HS-5 (cell line): ENCODE data around the gene USP2.

Source experiments
- DNase-seq: peaks from one replicate; pipeline ENCODE4 v3.0.0-alpha.2; 2012; ENCODE audit warnings: low read depth

USP2 gene

DNA sequence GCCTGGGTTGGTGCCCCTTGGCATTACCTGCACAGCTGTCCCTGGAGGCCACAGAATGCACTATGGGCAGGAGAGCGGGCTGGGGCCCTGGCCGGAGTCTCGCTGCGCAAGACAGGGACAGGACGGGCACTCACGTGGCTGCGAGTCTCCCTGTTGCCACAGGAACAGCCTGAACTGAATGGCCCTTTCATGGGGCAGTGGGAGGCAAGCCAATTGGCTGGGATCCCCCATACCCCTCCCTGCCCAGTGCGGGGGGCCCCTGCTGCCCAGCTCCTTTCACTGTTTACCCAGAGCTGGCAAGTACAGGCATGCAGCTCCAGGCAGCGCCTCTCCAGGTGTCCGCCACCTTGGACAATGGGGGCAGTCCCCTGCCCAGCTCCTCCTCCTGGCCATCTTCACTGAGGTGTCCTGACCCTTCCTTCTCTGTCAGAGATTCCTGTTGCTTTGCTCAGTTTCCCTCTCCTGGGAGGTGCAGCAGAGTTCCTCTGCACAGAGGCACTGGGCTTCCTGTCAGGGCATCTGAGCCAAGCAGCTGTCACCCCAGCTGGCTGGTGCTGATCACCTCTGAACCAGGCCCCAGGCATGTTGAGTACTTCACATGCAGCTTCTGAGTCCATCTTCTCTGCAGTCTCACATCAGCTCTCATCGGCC lies 5.2 kb downstream of the USP2 start:
- no peak for DNase-seq

DNA sequence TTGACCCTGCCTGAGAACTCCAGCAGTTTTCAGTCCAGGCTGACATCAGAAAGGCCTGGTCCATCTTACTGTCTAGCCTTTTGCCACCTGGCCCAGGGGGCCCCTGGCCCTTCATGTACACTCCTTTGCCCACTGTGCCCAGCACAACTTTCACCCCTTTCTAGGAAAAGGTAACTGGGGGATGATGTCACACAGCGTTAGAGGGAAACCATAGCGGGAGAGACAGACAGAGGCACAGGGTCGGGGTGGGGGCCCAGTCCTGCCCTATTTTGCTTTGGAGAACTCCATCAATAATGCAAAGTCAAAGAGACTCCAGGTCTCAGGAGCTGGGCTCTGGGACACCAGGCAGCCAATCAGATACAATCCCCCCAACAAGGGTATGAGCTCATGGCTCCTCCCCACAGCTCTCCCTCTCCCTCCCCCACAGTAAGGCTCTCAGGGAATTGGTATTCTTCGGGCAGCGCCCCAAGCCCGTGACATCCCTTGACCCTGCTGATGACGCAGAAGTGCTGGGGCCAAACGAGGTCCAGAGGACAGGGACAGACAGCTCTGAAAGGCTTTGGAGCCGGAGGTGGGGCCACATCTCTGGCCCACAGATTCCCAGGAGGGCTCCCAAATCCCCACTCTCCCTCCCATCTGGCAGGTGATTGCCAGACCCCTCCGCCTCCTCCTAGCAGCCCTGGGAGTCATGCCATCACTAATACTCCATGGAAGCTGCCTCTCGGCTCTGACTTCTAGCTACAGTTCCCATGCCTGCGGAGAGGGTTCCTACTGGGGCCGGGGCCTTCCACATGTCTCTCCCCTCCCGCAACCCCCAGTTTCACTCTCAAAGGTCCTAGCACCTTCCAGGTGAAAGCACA lies 5.9 kb downstream of the USP2 start:
- DNase-seq = no peak

DNA sequence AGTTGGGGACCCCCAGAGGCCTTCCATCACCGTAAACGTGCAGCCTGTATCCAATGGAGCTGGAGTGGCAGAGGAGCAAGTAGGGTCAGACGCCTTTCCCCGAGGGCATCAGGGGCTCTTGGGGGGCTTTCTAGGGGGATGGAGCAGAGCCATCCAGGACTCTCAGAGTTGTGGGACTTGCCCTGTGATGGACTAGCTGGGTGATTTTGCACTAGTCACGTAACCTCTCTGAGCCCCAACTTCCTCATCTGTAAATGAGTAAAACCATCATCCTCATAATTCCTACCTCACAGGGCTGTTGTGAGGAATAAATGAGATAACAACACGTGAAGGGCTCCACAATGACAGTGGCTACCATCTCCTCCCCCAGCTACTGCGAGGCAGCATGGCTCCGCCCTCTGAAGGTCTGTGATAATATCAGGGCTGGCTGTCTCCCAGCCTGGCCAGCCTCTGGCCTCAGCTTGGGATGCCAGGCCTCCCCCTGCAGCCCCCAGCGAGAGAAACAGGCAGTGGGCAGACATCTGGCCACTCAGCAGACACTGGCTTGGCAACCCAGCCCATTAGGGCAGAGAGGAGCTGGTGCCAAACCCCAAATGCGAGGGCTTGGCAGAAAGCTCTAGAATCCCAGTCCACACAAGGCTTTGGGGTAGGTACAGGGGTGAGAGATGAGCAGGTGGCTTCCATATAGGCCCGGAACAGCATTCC lies 6.7 kb downstream of the USP2 start:
- no peak for DNase-seq

DNA sequence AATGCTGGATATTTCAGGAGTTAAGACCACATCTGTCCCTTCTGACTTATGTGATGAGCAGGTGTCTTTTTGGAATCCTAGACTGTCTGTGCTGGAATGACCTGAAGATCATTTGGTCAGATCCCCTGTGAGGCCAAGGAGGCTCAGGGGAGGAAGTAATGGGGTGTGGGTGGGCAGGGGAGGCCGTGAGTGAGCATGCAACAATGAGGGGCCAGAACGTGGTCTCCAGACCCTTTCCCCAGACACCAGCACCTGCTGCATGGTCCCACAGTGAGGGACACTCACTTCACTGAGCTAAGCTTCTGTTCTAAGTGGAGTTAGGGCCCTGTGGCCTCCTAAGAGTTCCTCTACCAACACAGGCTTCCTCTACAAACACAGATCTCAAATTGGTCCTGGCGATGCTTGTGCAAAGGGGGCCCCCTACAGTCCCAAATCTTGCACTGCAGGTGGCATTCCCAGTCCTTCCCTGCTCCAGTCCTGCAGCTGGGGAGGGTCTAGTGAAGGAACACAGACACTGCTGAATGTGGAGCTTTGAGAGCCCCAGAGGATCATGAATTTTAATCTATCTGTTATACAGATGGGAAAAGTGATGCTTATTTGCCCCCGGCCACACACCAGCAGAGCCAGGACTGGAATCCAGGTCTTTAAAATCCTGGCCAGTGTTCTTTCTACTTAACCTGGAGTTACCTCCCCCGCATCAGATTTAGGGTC lies 7.4 kb downstream of the USP2 start:
- no peak for DNase-seq

DNA sequence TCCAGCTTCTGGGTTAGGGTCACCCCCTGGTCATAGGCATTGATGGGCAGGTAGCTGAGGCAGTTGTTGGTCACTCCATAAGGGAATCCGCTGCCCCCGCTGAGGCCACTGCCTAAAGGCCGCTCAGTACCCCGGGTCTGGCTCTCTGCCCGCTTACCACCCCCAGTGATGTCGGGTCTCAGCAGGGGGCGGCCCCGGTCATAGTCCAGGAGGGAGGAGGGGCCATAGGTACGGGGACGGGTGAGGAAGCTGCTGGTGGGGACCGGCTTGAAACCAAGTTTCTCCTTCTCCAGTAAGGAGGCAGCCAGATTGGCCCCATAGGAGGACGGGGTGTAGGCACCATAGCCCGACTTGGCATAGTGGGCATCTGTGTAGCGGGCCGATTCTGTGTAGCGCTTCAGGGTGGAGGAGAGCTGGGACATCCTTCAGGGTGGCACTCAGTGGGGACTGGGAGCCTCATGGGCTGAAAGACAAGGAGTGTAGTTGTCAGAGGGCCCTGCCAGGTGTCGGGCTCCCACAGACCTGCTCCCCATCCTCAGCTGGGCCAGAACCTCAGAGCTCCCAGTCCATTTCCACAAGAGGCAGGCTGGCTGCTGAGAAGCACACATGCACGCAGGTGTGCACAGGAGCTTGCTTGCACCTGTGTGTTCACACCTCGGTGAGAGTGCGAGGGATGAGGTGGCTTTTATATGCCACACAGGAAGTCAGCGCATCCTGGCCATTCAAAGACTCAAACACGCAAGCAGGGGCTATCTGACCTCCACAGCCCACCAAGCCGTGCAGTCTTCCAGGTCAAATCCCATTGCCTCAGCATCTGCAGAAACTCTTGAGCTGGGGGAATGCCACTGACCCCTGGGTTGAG lies 8.2 kb downstream of the USP2 start:
- no peak for DNase-seq

DNA sequence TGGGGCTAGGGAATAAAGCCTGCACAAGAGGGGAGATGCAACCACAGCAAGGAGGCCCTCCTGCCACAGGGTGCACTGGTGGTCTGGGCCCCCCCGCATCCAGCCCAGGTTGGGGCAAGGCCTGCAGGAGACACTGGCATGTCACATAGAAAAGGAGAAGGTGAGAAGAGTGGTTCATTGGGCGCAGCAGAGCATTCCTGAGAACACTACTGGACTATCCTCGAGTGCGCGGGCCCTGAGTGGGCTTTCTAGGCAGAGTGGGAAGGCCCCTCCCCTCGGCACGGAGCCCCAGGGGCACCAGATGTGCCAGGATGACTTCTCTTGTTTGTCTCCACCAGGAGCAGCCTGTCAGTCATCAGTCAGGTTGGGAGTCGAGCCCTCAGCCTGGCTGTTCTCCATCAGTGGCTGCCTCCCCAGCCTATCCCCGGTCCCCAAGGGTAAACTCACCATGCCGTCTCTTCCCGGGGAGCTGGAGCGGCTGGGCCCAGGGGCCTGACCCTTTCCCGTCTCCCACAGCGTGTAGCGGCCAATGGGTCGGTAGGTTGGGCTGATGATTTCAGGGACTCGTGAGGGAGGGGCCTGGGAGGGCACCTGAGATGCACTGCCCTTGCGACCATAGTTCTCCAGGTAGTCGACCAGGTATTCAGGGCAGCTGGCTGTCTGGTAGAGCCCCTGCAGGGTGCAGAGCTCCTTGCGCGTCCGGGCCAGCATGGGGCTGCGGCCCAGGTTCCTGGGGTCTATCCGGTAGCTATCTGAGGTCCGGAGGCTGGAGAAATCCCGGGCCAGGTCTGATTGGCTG lies 9.0 kb downstream of the USP2 start:
- DNase-seq = no peak

DNA sequence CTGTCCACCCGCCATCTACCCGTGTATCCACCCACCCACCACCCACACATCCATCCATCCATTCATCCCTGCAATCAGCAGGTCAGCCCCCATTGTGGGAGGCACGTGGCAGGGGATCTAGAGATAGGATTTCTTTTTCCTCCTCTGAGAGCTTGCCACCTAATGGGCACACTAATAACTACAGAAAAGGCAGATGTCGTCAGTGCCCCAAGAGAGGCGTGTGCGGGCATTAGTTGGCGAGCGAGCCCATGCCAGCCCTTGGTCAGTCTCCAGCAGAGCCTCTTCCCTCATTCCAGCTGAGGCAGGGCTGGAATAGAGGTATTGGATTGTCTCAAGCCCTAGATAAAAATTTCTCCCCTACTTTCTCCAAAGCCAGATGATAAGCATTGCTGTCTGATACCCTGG lies 9.7 kb downstream of the USP2 start:
- no peak for DNase-seq

DNA sequence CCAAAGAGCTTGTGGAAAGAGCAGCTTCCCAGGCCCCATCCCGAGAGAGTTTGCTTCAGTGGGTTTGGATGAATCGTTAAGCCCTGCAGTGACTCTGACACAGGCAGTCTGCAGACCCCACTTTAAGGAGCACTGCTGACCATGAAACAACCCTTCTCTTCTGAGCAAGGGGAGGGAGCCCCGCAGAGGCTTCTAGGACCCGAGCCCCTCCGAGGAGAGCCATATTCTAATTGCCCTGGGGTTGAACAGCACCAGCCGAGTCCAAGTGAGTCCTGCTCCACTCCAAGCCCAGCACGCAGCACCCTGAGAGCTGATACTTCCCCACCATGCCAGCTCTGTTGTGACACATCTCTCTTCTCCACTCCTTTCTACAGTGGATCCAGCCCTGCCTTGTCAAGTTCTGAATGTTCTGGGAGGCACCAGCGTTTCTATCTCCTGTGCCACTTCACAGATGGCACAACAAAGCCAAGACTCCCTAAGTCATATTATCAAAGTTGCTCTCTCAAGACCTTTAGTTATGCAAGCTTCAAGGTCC lies 10.4 kb downstream of the USP2 start:
- DNase-seq = no peak

DNA sequence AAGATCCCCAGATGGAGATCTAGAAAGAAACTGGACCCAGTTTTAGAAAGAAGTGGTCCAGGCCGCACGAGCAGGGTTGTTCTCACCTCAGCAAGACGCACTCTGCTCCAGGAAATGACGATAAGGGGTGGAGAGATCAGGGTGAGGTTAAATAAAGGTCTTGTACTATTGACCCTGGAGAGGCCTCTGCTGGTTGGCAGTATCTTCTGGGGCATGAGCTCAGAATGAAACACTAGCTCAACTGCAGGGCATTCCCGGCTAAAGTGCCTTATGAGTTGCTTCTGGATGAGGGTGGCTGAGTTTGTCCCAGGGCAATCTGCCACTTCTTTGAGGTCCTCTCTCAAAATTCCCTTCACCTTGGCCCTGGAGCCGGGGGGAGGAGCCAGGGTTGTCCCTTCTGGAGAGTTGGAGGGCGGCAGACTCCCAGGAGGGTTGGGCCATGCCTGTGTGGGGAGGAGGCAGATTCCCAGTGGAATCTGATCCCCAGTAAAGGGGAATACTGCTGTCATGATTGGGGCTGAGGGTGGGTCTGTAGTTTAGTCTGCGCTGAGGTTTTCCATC lies 10.9 kb downstream of the USP2 start:
- no peak for DNase-seq

DNA sequence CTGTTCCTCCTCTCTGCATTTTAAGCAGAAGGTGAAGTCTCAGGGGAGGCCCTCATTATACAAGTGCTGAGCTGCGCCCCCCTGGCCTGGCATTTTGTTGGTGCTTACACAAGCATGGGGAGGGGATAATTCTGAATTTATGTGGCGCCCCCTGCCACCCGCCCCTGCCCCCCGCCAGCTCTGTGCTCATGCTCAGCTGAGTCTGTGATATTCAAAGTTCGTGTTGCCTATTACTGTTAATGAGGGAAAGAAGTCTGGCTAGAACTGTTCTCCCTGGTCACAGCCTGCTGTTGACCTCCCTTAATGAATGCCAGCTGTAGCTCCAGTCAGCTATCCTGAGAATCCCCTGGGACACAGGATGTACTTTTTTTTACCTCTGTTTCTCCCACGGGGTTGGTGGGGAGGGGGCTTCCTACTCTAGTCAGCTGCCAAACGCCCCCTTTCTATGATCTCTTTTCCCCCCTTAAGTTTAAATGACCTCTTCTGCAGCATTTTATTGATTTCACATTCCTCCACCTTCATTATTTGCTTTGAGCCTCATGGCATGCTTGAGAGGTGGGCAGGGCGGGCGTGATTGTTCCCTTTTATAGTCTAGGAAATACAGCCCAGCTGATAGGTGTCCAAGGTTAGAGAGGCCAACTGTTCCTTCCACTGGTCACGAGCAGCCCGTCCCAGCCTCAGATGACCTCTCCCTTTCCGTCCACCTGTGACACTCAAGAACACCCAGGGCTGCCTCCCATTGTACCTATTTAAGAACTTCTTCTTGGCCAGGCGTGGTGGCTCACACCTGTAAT lies 12.2 kb downstream of the USP2 start:
- no peak for DNase-seq

DNA sequence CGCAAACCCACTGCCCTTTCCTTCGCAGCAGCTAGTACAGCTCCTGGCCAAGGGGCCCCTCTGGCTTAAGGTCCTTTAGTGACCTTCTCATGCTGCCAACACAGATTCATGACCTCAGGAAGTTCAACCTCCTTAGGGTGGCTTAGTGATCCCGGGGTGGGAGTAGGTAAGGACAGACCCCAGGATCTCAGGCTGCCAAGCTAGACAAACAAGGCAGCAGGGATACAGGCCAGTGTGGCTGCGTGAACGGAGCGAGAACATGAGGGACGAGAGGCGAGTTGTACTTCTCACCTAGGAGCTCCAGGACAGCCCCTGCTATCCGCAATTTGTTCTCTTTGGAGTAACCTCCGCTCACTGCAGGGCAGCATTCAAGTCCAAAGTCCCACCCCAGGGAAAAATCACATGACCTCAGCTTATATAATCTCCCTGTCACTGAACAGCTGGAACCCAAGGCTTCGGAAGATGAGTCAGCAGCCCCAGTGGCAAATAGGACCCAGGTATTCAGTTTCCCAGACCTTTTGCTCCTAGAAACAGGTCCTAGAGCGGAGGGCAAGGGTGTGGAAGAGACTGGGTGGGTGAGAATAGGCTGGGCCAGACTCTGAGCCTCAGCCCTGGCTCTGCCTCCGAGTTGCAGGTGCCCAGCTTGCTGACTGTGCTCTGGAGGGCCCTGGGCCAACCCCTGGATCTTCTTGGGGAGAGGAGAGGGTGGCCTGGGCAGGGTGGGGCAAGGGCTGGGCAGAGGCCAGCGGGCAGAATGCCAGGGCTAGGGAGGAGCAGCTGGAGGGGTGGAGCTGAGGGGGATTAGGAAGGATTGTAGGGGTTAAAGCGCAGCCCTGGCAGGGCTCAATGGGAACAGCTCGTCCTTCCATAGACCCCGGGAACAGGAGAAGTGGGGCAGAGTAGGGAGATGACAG lies 13.1 kb downstream of the USP2 start:
- no peak for DNase-seq

DNA sequence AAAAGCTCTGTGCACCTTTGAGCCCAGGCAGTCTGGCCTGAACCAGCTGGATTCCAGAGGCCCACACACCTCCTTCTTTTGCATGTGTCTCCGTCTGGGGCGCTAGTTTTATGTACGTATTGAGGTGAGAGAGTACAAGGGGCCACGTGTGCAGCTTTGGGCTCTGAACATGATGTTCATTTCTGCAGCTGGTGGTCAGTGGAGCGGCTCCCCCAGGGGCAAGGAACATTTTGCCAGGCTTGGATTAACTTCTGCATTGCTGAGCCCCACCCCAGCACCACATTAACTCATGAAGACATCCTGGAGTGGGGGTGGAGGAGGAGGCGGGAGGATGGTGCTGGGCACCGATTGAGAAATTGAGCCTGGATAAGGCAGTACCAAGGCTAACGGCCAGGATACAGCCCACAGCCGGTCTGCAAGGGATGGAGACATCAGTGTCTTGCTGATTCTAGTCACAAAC lies 13.8 kb downstream of the USP2 start:
- no peak for DNase-seq

DNA sequence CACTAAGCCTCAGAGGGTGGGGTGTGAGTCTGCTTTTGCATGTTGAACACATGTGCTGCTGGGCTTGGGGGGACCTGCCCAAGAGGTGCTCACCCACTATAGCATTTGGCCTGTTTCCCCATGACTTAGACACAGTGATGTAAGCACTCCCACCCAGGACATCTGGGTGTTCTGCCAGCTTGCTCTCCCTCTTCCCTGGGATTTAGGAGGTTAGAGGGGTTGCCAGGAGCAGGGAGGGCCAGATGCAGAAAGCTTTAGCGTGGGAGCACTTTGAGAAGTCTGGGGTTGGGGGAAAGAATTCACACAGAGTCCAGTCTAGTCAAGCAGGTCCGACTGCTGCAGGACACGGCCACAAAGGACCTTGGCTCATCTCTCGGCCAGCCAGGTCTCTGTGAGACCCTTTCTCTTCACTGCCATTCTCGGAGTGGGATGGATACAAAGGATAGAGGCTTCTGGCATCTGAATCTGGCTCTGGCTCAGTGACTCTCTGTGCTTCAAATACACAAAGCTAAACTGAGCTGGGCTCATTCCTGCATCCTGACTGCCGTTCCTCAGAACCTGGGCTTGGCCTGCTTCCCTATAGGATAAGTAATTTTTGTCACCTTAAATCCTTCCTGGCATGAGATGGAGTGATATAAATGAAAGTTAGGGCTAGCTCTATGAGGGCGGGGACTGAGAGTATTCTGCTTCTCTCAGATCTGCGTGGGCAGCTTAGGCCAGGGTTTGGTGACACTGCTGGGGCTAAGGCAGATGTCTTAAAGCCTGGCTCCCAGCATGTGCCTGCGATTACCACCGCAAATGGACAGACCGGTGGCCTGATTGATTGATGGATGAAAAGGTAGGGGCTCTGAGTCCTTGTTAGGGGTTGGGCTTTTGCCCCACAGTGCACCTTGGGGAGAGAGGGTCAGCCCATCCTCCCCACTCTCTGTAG lies 14.5 kb downstream of the USP2 start:
- no peak for DNase-seq

DNA sequence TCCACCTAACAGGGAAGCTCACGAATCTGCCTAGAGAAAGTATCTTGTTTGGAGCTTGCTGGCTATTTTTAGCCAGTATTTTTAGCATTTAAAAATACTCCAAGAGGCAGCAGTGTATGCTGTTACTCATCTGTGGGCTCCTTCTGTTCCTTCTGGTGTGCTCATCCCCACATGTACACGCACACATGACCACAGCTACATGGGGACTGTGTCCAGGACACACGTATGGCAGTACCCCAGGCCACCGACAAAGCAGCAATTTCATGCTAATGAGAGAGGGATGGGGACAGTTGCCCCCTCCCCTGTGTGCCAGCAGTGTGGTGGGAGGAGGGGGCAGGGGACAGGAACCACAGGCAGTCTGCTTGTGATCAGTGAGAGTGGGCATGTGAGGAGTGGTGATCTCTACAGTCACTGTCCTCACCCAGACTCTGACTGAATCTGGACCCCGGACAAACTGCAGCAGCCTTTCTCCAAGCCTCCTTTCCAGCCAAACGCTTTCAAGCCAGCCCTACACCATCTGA lies 16.4 kb downstream of the USP2 start:
- DNase-seq = no peak

DNA sequence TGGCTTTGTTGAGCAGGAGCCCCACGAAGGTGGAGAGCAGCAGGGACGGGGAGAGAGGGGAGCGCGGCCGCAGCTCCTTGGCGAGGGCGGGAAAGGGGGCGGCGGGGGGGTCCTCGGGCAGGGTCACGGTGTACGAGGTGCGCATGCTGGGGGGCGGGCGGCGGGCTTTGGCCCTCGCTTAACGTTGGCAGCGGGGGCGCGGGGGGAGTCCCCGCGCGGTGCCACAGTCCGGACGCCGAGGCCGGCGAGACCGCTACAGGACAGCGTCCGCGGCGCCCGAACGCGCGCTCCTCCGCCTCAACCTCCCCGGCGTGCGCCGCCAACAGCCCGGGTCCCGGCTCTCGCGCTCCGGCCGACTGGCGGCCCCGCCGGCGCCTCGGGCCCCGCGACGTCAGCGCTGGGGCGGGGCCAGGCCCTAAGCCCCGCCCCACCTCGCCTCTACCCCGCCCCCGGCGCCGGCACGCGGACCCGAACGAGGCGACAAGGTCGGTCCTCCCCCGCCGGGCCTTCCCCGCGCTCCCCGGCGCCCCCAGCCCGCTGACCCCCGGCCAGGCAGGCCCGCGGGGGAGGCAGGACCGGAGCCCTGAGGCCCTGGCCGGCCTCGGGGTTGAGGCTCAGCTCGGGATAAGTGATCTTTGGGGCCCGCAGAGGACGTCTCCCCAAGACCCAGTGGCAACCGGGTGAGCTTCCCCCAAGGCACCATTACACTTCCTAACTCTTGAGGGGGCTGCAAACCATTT lies 17.5 kb downstream of the USP2 start:
- no peak for DNase-seq
